ENCODE results near the gene SOCS1.
A peak's percentile ranks its signal among the peaks of the same experiment; 100 is the strongest.

SOCS1 gene

GRCh38 chr16:11242658-11243057, 13.3 kb downstream of the SOCS1 start:
- no peak for DNase-seq

DNA sequence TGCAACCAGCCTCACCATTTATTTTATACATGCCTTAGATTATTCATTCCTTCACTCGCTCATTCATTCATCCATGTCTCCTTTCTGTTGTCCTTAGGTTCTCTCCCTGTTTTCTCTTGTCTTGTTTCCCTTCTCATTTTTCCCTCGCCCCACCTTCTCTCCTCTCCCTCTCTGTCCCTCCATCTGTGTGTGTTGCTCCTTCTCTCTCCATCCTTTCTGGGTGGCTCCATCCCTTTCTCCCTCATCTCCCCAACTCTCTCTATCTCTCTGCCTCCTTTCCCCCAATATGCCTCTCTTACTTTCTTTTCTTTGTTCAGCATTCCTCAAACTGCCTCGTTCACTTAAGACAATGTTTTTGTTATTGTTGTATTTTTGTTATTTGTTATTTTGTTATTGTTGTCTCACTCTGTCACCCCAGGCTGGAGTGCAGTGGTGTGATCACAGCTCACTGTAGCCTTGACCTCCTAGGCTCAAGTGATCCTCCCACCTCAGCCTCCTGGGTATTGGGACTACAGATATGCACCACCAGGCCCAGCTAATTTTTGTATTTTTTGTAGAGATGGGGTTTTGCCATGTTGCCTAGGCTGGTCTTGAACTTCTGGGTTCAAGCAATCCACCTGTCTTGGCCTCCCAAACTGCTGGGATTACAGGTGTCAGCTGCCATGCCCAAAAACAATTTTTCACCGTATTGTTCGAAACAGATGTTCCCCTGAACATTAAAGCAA, 14.4 kb downstream of the SOCS1 start:
- DNase-seq, result no peak

DNA sequence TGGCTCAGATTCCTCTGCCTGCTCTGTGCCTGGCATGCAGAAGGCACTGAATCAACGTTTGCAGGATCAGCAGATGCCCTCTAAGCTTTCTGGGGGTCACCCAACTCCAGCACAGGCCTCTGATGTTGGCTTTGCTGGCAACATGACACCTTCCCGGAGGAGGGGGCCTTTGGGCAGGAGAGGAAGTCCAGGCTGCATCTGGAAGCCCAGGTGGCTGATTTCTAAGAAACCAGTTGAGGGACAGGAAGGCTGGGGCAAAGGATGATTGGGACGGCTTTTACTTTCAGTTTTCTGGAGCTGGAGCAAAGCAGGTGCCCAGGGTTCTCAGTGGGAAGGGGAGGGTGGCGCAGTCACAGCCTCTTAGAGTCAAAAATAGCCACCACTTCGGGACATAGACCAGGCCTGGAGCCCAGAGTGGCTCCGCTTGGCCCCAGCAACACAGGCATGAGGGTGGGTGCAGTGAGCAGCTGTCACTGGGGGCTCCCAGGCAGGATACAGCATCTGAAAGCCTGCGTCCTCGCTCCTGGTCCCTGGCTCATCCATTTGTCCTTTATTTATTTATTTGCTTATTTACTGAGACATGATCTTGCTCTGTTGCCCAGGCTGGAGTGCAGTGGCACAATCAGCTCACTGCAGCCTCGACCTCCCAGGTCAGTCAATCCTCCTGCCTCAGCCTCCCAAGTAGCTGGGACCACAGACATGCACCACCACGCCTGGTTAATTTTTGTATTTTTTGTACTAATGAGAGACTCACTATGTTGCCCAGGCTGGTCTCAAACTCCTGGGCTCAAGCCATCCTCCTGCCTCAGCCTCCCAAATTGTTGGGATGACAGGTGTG, 15.1 kb downstream of the SOCS1 start:
- DNase-seq, result no peak

DNA sequence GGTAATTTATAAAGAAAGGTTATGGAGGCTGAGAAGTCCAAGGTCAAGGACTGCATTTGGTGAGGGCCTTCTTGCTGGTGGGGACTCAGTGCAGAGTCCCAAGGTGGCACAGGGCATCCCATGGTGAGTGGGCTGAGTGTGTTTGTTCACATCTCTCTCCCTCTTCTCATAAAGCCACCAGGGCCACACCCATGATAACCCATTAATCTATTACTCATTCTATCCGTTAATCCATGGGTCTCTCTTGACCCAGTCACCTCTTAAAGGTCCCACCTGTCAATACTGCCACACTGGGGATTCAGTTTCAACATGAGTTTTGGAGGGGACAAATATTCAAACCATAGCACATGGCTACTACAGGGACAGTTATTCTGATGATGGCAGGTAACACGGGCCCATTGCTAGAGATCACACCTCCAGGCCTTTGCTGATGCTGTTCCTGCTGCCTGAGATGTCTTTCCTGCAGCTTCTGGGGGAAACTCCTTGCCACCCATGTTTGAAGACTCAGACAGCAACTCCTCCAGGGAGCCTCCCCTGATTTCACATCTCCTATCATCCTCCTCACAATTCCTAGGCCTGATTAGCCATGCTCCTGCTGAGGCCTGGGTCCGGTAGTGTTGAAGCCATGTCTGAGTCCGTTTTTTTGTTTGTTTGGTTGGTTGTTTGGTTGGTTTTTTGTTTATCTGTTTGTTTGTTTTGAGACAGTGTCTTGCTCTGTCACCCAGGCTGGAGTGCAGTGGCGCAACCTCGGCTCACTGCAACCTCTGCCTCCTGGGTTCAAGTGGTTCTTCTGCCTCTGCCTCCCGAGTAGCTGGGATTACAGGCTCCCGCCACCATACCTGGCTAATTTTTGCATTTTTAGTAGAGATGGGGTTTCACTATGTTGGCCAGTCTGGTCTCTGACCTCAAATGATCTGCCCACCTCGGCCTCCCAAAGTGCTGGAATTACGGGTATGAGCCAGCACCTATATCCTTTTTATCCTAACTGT, 16.1 kb downstream of the SOCS1 start:
- no peak for DNase-seq

GRCh38 chr16:11238272-11239202, 17.5 kb downstream of the SOCS1 start:
- no peak for DNase-seq

DNA sequence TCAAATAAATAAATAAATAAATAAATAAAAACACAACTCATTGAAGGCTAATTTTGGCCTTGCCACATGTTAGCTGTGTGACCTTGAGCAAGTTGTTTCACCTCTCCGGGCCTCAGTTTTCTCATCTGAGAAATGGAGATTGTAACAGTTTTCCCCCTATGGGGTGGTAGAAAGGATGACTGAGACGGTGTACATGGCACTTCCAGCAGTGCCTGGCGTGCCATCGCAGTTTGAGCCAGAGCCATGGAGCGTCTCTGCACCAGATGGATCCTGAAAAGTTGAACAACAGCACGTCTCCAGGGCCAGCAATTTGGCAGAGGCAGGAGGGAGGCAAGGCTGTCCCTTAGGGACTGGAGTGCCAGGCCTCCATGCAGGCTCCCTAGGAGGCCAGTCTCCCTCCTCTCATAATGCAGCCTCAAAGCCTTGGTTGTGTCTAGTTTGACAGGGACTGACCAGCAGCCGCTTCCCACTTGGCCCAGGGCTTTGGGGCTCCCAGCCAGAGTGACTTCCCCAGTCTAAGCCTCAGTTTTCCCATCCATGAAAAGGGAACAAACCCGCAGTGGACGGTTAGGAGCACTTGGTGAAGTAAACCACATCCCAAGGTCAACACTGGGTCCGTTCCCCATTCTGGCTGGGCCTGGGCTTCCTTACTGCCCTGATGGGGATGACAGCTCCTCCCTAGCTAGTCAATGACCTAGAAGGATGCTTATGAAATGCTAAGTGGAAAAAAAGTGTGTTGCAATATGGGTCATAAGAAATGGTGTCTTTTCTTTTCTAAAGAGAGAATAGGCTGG, 19.3 kb downstream of the SOCS1 start:
- DNase-seq, result no peak

DNA sequence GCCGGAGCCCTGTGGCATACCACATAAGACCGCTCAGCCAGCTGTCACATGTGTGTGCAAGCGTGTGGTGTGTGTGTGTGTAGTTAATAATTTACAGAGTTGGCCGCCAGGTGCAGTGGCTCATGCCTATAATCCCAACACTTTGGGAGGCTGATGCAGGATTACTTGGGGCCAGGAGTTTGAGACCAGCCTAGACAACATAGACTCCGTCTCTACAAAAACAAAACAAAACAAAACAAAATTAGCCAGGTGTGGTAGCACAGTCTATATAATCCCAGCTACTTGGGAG, 20.4 kb downstream of the SOCS1 start:
- DNase-seq, result no peak

DNA sequence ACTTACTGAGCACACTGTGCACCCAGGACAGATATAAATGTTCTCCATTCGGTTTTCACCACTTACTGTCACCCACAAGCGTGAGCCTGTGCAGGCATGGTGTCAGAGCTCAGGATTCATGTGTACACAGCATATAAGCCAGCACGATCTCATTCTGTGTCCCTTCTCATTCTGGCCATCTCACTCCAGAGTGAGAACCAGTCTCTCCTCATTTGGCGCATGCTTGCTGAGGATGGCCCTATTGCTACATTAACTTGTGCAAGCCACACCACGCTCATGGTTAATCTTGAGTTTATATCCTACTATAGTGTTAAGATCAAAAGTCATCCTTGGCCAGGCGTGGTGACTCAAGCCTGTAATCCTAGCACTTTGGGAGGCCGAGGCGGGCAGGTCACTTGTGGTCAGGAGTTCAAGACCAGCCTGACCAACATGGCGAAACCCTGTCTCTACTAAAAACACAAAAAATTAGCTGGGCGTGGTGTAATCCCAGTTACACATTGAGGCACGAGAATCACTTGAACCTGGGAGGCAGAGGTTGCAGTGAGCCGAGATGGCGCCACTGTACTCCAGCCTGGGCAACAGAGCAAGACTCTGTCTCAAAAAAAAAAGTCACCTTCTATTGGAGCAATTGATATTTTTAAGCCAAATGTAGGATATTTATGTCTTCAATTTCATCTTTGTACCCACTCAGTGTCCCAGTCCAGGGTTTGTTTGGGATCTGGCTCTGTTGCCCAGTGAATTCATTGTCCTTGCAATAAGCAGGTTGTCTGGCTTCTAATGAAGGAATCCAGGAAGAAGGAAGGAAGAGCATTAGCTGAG, 20.9 kb downstream of the SOCS1 start:
- no peak for DNase-seq

DNA sequence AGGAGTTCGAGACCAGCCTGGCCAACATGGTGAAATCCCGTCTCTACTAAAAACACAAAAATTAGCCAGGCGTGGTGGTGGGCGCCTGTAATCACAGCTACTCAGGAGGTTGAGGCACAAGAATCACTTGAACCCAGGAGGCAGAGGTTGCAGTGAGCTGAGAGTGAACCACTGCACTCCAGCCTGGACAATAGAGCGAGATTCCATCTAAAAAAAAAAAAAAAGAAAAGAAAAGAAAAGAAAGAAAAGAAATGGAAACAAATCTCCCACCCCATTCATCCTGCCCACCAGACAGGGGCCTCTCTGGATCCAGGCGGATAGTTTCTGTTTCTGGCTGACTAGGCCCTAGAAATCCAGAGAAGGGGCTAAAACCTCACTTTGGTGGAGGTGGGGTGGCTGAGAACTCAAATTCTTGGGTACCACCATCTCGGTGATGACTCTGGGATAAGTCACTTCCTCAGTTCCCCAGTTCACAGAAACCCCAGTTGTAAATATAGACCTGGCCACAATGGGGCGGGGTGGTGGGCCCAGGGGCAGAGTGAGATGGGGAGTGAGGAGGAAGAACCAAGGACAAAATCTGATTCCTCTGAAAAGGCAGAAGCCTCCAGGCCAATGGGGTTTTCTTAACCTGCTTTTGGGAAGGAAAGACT, 22.2 kb downstream of the SOCS1 start:
- DNase-seq, result peak; percentile 90

GRCh38 chr16:11232852-11233726, 22.9 kb downstream of the SOCS1 start:
- DNase-seq, result peak; percentile 95

DNA sequence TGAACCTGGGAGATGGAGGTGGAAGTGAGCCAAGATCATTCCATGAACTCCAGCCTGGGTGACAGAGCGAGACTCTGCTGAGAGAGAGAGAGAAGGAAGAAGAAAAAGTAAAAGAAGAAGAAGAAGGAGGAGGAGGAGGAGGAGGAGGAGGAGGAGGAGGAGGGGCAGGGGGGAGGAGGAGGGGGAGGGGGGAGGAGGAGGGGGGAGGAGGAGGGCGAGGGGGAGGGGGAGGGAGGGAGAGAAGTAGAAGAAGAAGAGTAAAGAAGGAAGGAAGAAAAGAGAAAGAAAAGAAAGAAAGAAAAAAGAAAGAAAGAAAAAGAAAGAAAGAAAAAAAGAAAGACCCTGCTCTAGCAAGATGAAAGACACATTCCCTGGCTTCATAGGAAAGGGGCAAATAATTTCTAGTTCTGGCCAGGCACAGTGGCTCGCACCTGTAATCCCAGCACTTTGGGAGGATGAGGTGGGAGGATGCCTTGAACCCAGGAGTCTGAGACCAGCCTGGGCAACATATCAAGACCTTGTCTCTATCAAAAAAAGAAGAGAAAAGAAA, 23.6 kb downstream of the SOCS1 start:
- DNase-seq, result no peak

DNA sequence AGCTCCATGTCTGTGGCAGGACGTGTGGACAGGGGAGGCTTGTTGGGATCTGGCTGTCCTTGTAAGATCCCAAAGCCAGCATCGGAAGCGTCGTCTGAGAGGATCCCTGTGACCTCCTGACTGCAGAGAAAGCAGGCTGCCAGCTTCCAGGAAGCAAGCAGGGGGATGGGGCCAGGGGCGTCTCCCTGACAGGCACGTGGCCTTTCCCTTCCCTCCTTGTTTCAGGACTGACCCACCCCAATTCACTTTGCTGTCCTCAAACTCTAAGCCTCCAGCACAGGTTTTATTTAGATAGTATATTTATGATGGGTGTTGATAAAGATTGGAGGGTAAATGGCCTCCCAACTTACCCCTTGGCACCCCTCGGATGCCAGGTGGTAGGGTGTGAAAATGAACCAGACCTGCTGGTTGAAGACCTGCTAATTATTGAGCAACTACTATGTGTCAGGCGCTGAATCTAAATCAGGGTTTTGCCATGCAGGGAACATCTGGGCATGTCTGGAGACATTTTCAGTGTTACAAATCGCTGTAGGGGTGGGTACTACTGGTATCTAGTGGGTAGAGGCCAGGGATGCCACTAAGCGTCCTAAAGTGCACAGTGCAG, 24.5 kb downstream of the SOCS1 start:
- DNase-seq, result no peak

DNA sequence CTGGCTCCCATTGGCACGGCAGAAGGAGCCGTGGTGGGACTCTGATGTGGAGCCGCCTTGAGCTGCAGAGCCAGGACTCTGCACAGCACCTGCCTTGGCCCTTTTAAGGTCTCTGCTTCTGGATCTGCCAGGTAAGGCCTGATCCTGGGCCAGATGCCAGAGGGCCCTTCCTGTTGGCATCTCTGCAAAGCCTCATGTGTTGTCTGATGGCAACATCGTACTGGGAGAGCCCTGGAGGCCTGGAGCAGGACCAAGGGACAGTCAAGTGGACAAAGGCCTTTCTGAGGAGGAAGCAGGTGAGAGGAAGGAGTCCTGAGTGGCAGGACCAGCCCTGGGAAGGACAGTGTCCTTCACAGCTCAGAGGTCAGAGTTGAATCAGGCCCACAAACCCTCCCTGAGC, 26.1 kb downstream of the SOCS1 start:
- no peak for DNase-seq

DNA sequence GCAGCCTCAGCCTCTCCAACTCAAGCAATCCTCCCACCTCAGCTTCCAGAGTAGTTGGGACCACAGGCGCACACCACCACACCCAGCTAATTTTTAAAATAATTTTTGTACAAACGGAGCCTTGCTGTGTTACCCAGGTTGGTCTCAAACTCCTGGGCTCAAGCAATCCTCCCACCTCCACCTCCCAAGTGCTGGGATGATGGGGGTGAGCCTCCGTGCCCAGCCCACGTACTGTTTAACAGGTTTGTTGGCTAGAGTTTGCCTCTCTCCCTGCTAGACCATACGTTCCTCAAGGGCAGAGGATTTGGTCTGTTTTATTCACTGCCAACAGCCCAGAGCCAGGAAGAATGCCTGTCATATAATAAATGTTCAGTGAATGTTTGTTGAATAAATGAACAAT, 26.6 kb downstream of the SOCS1 start:
- DNase-seq, result no peak

DNA sequence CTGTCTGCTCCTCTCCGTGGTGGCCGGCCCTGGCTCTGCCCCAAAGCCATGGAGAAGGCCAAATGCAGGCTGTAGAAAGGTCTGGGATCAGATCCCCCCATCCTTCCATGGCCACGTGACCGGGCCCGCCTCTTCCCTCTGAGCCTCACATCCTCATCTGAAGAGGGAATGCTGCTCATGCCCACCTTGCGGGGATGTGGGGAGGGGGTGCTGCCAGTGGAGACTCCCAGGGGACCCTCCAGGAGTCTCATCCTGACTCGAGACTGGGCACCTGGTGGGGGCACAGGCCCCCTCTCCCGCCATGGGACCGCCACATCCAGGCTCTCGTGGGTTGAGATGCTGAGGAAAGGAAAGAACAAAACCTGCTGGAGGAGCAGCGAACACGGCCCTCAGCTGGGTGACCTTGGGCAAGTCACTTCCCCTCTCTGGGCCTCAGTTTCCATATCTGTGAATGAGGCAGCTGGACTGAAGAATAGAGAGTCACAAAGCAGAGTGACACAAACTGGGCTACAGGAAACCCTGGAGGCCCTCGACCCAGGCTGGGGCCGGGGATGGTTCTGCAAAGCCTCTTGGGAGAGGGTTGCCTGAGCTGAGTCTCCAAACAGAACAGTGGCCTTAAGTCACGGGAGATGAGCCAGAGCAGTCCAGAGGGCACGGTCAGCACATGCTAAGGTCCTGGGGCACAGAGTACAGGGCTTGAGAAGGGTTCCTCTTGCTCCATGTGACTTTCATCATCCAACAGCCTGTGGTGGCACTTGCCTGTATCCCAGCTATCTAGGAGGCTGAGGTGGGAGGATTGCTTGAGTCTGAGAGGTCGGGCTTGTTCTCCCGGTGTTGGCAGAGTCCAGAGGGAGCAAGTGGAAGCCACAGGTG, 30.1 kb downstream of the SOCS1 start:
- DNase-seq, result no peak

- peak; percentile 92 for DNase-seq
These were observed 30.9 kb downstream of the SOCS1 start for GRCh38 chr16:11224894-11225676.
